Measurements from ENCODE around the gene SMNDC1.

DNA sequence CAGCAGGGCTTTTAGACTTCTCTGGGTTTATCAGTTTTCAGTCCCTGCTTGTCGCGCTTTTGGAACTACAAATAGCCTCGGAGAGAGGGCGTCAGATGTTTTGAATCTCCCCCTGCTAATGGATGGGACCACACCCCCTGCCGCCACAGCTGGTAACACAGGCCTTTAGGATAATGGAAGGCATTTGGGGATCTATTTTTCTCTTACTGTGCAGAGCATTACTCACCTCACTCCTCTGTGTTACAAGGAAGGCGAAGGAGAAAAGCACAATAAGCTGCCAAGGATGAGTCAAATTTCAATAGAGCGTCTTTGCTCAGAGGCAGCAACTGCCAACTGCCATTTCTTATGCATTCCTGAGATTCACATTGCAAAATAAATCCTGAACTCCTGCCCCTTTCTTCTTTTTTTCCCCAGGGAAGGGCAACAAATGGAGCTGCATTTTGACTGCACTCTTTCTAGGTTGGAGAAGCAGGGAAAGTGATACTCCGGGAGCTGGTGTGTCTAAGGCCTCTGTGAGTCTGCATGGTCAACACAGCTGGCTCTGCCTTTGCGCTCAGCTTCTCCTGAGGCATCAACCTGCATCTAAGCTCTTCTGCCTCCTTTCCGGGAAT is 31.5 kb upstream of the SMNDC1 start:
- TF ChIP-seq, protein P1, sequence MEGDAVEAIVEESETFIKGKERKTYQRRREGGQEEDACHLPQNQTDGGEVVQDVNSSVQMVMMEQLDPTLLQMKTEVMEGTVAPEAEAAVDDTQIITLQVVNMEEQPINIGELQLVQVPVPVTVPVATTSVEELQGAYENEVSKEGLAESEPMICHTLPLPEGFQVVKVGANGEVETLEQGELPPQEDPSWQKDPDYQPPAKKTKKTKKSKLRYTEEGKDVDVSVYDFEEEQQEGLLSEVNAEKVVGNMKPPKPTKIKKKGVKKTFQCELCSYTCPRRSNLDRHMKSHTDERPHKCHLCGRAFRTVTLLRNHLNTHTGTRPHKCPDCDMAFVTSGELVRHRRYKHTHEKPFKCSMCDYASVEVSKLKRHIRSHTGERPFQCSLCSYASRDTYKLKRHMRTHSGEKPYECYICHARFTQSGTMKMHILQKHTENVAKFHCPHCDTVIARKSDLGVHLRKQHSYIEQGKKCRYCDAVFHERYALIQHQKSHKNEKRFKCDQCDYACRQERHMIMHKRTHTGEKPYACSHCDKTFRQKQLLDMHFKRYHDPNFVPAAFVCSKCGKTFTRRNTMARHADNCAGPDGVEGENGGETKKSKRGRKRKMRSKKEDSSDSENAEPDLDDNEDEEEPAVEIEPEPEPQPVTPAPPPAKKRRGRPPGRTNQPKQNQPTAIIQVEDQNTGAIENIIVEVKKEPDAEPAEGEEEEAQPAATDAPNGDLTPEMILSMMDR (conservative IDR thresholded peaks at IDR 0.05), result no peak
- no peak for TF ChIP-seq ZFX (IDR thresholded peaks at IDR 0.05)

All from C4-2B (cell line).